ENCODE results near the gene SEPTIN3.

SEPTIN3 gene

GRCh38 chr22:41969110-41969646, at the start of gene SEPTIN3:
TSS of gene SEPTIN3 (plus strand) at chr22:41969443. CDS start at chr22:41971493, 2,050 bp downstream.
- DNase-seq (ENCODE audit: low read depth in 1 of 2, low spot score in 1 of 2), result no peak

GRCh38 chr22:41920271-41920976, 48.8 kb upstream of the SEPTIN3 start:
- DNase-seq (ENCODE audit: low read depth in 1 of 2, low spot score in 1 of 2), result no peak

GRCh38 chr22:41922328-41922727, 46.9 kb upstream of the SEPTIN3 start:
- DNase-seq (ENCODE audit: low read depth in 1 of 2, low spot score in 1 of 2), result no peak

GRCh38 chr22:41922940-41923594, 46.2 kb upstream of the SEPTIN3 start:
- DNase-seq (ENCODE audit: low read depth in 1 of 2, low spot score in 1 of 2), result no peak

GRCh38 chr22:41923595-41924276, 45.5 kb upstream of the SEPTIN3 start:
- DNase-seq (ENCODE audit: low read depth in 1 of 2, low spot score in 1 of 2), result no peak

- DNase-seq (ENCODE audit: low read depth in 1 of 2, low spot score in 1 of 2), result peak; percentile 60 to 75
Measured at GRCh38 chr22:41925783-41926460, 43.3 kb upstream of the SEPTIN3 start.

GRCh38 chr22:41927813-41928212, 41.4 kb upstream of the SEPTIN3 start:
- DNase-seq (ENCODE audit: low read depth in 1 of 2, low spot score in 1 of 2), result no peak

- no peak for DNase-seq (ENCODE audit: low read depth in 1 of 2, low spot score in 1 of 2)
Measured at GRCh38 chr22:41928593-41929417, 40.4 kb upstream of the SEPTIN3 start.

GRCh38 chr22:41929418-41929810, 39.8 kb upstream of the SEPTIN3 start:
- DNase-seq (ENCODE audit: low read depth in 1 of 2, low spot score in 1 of 2), result no peak

GRCh38 chr22:41931701-41932269, 37.5 kb upstream of the SEPTIN3 start:
- DNase-seq (ENCODE audit: low read depth in 1 of 2, low spot score in 1 of 2), result no peak

GRCh38 chr22:41932353-41932752, 36.9 kb upstream of the SEPTIN3 start:
- DNase-seq (ENCODE audit: low read depth in 1 of 2, low spot score in 1 of 2), result no peak

GRCh38 chr22:41933411-41934177, 35.6 kb upstream of the SEPTIN3 start:
- no peak for DNase-seq (ENCODE audit: low read depth in 1 of 2, low spot score in 1 of 2)

GRCh38 chr22:41934284-41935014, 34.8 kb upstream of the SEPTIN3 start:
- no peak for DNase-seq (ENCODE audit: low read depth in 1 of 2, low spot score in 1 of 2)

GRCh38 chr22:41935015-41935351, 34.3 kb upstream of the SEPTIN3 start:
- DNase-seq (ENCODE audit: low read depth in 1 of 2, low spot score in 1 of 2), result no peak

- no peak for DNase-seq (ENCODE audit: low read depth in 1 of 2, low spot score in 1 of 2)
Measured at GRCh38 chr22:41935509-41935908, 33.7 kb upstream of the SEPTIN3 start.

GRCh38 chr22:41936894-41937169, 32.4 kb upstream of the SEPTIN3 start:
- DNase-seq (ENCODE audit: low read depth in 1 of 2, low spot score in 1 of 2), result no peak

- DNase-seq (ENCODE audit: low read depth in 1 of 2, low spot score in 1 of 2), result peak; percentile 78 to 87
Measured at GRCh38 chr22:41939981-41940831, 29.0 kb upstream of the SEPTIN3 start.
